Neural progenitor cell (in vitro differentiated cells): ENCODE data around the gene EXOC4.

Experiments
- EZH2phosphoT487 ChIP-seq: fragments of 200-600 bp; sonication (generic); IDR thresholded peaks from 2 replicates; pipeline ENCODE4 v1.6.1; 2017; ENCODE audit warnings: antibody characterized with exemption
- TF ChIP-seq, protein P1 (sequence below): fragments of 200-600 bp; sonication (generic); IDR thresholded peaks from 2 replicates; pipeline ENCODE4 v1.5.1; 2017; ENCODE audit warnings: antibody characterized with exemption, mild to moderate bottlenecking

DNA sequence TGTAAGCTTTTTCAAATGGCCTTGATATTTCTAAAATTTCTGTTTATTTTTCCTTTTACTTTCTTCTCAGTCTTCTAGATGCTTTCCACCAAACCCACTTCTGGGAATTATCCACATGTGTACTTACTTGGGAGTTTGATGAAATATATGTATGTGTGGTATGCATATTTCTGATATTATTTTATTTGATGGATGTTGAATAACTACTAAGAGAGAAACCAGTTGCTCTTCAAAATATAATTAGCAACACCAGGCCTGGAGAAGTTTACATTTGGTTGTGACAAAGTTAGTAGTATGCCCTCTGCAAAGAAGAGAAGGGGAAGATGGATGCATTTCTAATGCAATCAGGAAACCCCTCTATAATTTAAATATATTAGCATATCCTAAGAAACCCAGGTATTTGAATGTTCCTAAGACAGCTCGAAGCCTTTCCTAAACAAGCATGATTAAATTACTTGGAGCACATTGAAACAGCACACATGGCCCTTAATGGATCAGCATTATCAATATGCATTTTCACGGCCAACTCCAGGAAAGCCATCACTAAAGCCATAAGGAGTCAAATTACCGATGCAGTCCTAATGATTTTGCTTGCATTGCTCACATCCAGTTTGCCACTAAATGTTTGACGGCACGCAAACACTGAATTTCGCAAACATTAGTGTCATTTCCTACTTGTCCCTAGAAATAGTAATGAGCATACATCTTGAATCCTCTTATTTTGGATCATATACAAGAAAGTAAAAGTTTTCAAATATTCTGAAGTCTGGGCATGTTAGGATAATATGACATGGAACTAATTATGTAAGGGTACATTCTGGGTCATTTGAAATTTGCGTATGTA is 393.8 kb downstream of the EXOC4 start:
- TF ChIP-seq, protein P1, sequence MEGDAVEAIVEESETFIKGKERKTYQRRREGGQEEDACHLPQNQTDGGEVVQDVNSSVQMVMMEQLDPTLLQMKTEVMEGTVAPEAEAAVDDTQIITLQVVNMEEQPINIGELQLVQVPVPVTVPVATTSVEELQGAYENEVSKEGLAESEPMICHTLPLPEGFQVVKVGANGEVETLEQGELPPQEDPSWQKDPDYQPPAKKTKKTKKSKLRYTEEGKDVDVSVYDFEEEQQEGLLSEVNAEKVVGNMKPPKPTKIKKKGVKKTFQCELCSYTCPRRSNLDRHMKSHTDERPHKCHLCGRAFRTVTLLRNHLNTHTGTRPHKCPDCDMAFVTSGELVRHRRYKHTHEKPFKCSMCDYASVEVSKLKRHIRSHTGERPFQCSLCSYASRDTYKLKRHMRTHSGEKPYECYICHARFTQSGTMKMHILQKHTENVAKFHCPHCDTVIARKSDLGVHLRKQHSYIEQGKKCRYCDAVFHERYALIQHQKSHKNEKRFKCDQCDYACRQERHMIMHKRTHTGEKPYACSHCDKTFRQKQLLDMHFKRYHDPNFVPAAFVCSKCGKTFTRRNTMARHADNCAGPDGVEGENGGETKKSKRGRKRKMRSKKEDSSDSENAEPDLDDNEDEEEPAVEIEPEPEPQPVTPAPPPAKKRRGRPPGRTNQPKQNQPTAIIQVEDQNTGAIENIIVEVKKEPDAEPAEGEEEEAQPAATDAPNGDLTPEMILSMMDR: no peak
- no peak for TF ChIP-seq EZH2phosphoT487
